CD4-positive, alpha-beta T cell treated with Interleukin-6 at 100 ng/mL for 8 hours (primary cell): ENCODE measurements around the gene NFAT5.
"Not testable (repeated sequence)": the region's sequence is repeated elsewhere in the genome, so short reads cannot be mapped to it uniquely, and the experiment has no call there.

Source experiments
- DNase-seq: peaks from one replicate; pipeline ENCODE4 v3.0.0-alpha.2; 2020; ENCODE audit warnings: mixed read lengths, low spot score

Gene NFAT5

GRCh38 chr16:69596801-69597200 is 31.0 kb downstream of the NFAT5 start:
- DNase-seq, result no peak

- no peak for DNase-seq
These were observed 32.3 kb downstream of the NFAT5 start for GRCh38 chr16:69598045-69598444.

- DNase-seq, result no peak
These were observed 34.0 kb downstream of the NFAT5 start for GRCh38 chr16:69599731-69600130.

- no peak for DNase-seq
These were observed 34.4 kb downstream of the NFAT5 start for GRCh38 chr16:69600202-69600601.

- DNase-seq, result no peak
These were observed 35.5 kb downstream of the NFAT5 start for GRCh38 chr16:69601250-69601649.

GRCh38 chr16:69606985-69607384 is 41.2 kb downstream of the NFAT5 start:
- no peak for DNase-seq

- DNase-seq, result no peak
These were observed 41.9 kb downstream of the NFAT5 start for GRCh38 chr16:69607674-69608073.

GRCh38 chr16:69610356-69610755 is 44.6 kb downstream of the NFAT5 start:
- DNase-seq, result no peak

GRCh38 chr16:69611103-69611640 is 45.4 kb downstream of the NFAT5 start:
- DNase-seq, result no peak

GRCh38 chr16:69613378-69614154 is 47.8 kb downstream of the NFAT5 start:
- DNase-seq, result no peak

- no peak for DNase-seq
These were observed 49.8 kb downstream of the NFAT5 start for GRCh38 chr16:69615528-69615927.

GRCh38 chr16:69616082-69616481 is 50.3 kb downstream of the NFAT5 start:
- no peak for DNase-seq

- no peak for DNase-seq
These were observed 52.5 kb downstream of the NFAT5 start for GRCh38 chr16:69618307-69618706.

- no peak for DNase-seq
These were observed 53.0 kb downstream of the NFAT5 start for GRCh38 chr16:69618721-69619120.

GRCh38 chr16:69619514-69619913 is 53.7 kb downstream of the NFAT5 start:
- no peak for DNase-seq

GRCh38 chr16:69620573-69620972 is 54.8 kb downstream of the NFAT5 start:
- DNase-seq, result no peak

- no peak for DNase-seq
These were observed 55.5 kb downstream of the NFAT5 start for GRCh38 chr16:69621225-69621624.

GRCh38 chr16:69626256-69626655 is 60.5 kb downstream of the NFAT5 start:
- no peak for DNase-seq

GRCh38 chr16:69632828-69633227 is 67.1 kb downstream of the NFAT5 start:
- no peak for DNase-seq

- DNase-seq, result no peak
These were observed 67.6 kb downstream of the NFAT5 start for GRCh38 chr16:69633375-69633774.

GRCh38 chr16:69636563-69637146 is 70.9 kb downstream of the NFAT5 start:
- not testable (repeated sequence) for DNase-seq

- not testable (repeated sequence) for DNase-seq
These were observed 71.6 kb downstream of the NFAT5 start for GRCh38 chr16:69637206-69637865.

- not testable (repeated sequence) for DNase-seq
These were observed 78.2 kb downstream of the NFAT5 start for GRCh38 chr16:69643997-69644396.
